Stimulated activated naive CD8-positive, alpha-beta T cell treated with anti-CD3 and anti-CD28 coated beads, Interleukin-15, Interleukin-2, amounts not matched to agents 100 ng/mL and 50 ng/mL, for 24 hours (primary cell): ENCODE measurements around the gene TTYH1.

Experiments
- H3K27ac Mint-ChIP-seq: one replicate; pipeline ENCODE4 v1.8.0; 2021; ENCODE audit warnings: mild to moderate bottlenecking, mixed read lengths
- H3K27me3 Mint-ChIP-seq: one replicate; pipeline ENCODE4 v1.8.0; 2021; ENCODE audit warnings: mixed read lengths
- H3K36me3 Mint-ChIP-seq: one replicate; pipeline ENCODE4 v1.8.0; 2021; ENCODE audit warnings: low read depth, mixed read lengths
- H3K4me1 Mint-ChIP-seq: one replicate; pipeline ENCODE4 v1.8.0; 2021; ENCODE audit warnings: low read depth, mixed read lengths
- H3K4me3 Mint-ChIP-seq: one replicate; pipeline ENCODE4 v1.8.0; 2021; ENCODE audit warnings: mild to moderate bottlenecking, mixed read lengths
- H3K9me3 Mint-ChIP-seq: one replicate; pipeline ENCODE4 v1.8.0; 2021; ENCODE audit warnings: mixed read lengths

The TTYH1 gene

DNA sequence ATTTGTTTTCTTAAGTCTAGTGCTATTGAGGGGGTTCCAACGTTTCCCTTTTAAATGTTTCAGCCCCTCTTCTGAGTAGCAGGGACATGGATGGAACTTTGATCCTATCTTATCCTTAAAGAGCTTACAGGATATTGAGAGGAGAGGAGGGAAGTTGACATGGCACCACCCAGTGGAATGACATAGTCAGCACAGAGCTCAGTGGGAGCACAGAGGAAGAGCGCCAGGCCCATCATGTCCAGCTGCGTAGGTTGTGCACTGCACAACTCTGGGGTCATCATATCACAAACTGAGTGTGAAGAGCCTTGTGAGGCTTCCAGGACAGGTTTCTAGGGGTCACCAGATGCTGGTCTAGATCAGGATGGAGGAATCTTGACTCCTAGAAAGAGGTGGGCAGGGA, 62.4 kb downstream of the TTYH1 start:
- Mint-ChIP-seq H3K27ac (no peak overlapping the region), H3K4me1 (peaks cover 17% of the 10 kb centered on the region), H3K27me3 (peaks cover 55% of the 10 kb centered on the region), H3K36me3 (no peaks in the 10 kb centered on the region), H3K9me3 (no peaks in the 10 kb centered on the region), H3K4me3 (no peak overlapping the region)

DNA sequence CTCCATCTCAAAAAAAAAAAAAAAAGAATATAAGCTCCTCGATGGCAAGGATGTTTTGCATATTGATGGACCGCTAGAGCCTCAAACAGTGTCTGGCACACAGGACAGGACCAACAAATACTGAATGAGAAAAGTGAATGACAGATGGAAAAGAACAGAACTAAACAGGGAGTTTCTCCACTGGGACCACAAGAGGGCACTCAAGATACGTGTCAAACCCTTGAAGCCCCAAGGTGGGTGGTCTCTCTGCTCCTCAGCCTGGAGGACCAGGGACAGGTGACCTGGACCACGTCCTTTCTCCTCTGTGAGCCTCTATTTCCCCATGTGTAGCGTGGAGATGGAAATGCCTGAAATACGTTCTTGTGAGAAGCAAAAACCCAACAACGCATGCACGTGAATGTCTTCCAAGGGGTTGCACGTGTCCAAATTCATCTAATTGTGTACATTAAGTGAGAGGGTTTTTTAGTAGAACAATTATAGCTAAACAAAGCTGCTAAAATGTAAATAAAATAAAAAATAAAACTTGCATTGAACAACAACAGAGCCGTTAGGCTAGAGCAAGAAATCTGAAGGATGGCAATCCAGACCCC, 63.5 kb downstream of the TTYH1 start:
- peaks cover 18% of the 10 kb centered on the region for H3K4me1 Mint-ChIP-seq
- no peak overlapping the region for H3K4me3 Mint-ChIP-seq
- H3K9me3 Mint-ChIP-seq, result no peaks in the 10 kb centered on the region
- H3K27ac Mint-ChIP-seq, result no peak overlapping the region
- H3K27me3 Mint-ChIP-seq, result peaks cover 53% of the 10 kb centered on the region
- no peaks in the 10 kb centered on the region for H3K36me3 Mint-ChIP-seq

DNA sequence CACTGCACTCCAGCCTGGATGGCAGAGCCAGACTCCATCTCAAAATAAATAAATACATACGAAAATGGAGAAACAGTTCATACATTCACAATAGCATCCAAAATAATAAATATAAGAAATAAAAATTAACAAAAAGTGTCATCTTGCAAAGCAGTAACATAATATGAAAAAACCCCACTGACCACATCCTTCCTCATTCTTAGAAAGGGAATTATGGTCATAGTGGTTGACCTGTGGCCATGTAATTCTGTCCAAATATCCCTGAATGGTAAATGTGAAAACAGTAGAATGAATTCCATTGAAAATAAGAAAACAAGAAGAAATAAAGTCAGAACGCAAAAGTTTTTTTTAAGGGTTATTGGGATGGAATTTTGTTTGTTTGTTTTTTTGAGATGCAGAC, 64.8 kb downstream of the TTYH1 start:
- Mint-ChIP-seq H3K4me1 (peaks cover 18% of the 10 kb centered on the region), H3K27ac (no peak overlapping the region), H3K4me3 (no peak overlapping the region), H3K27me3 (peaks cover 52% of the 10 kb centered on the region), H3K36me3 (no peaks in the 10 kb centered on the region), H3K9me3 (no peaks in the 10 kb centered on the region)

DNA sequence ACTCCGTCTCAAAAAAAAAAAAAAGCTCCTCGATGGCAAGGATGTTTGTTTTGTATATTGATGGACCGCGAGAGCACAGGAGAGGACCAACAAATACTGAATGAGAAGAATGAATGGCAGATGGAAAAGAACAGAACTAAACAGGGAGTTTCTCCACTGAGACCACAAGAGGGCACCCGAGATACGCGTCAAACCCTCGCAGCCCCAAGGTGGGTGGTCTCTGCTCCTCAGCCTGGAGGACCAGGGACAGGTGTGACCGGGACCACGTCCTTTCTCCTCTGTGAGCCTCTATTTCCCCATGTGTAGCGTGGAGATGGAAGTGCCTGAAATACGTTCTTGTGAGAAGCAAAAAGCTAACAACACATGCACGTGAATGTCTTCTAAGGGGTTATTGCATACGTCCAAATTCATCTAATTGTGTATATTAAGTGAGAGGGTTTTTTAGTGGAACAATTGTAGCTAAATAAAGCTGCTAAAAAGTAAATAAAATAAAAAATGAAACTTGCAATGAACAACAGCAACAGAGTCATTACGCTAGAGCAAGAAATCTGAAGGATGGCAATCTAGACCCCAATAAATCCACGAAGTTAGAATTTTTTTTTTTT, 66.2 kb downstream of the TTYH1 start:
- Mint-ChIP-seq H3K27me3 (peaks cover 53% of the 10 kb centered on the region), H3K4me3 (no peak overlapping the region), H3K4me1 (peaks cover 18% of the 10 kb centered on the region), H3K9me3 (no peaks in the 10 kb centered on the region), H3K36me3 (no peaks in the 10 kb centered on the region), H3K27ac (no peak overlapping the region)

DNA sequence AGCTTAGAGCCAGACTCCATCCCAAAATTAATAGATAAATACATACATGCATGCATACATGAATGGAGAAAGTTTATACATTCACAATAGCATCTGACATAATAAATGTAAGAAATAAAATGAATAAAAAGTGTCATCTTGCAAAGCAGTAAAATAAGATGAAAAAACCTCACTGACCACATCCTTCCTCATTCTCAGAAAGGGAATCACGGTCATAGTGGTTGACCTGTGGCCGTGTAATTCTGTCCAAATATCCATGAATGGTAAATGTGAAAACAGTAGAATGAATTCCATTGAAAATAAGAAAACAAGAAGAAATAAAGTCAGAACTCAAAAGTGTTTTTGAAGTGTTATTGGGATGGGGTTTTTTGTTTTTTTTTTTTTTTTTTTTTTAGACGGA, 67.6 kb downstream of the TTYH1 start:
- peaks cover 18% of the 10 kb centered on the region for H3K4me1 Mint-ChIP-seq
- no peak overlapping the region for H3K4me3 Mint-ChIP-seq
- no peaks in the 10 kb centered on the region for H3K9me3 Mint-ChIP-seq

DNA sequence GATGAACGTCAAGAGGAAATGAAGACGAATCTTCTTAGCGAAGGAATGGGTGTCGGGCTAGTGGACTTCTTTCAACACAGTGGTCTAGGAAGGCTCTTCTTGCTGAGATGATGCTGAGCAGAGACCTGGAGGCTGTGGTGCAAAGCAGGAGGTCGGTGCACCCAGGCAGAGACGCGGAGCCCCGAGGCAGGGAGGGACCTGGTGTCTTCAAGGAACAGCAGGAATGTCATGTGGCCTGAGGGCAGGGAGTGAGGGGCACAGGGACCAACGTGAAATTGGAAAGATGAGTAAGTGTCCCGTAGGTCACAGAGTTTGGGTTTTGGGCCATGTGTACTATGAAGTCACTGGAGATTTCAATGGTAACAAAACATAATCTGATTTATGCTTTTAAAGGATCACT, 69.2 kb downstream of the TTYH1 start:
- Mint-ChIP-seq H3K4me1 (peaks cover 18% of the 10 kb centered on the region), H3K27me3 (peaks cover 34% of the 10 kb centered on the region), H3K9me3 (no peaks in the 10 kb centered on the region), H3K36me3 (no peaks in the 10 kb centered on the region), H3K27ac (no peak overlapping the region), H3K4me3 (no peak overlapping the region)

More for the DNA sequence above, 67.6 kb downstream of the TTYH1 start:
- Mint-ChIP-seq H3K27ac (no peak overlapping the region), H3K27me3 (peaks cover 42% of the 10 kb centered on the region), H3K36me3 (no peaks in the 10 kb centered on the region)

DNA sequence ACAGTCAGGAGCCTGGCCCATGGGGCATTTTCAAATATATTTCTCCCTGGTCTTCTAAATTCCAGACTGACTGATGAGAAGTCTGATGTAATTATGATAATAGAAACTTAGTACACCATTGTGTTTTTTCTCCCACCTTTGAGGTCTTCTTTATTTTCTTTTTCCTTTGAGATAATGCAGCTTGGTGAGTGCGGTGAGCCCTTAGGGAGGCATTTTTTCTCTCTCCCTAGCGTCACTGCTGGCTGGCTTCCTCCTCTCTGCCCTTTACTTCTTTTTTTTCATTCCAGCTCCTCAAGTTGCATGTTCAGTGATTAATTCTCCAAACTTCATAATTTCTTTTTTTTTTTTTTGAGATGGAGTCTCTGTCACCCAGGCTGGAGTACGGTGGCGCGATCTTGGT, 70.6 kb downstream of the TTYH1 start:
- Mint-ChIP-seq H3K4me3 (no peak overlapping the region), H3K36me3 (no peaks in the 10 kb centered on the region), H3K4me1 (peaks cover 18% of the 10 kb centered on the region), H3K9me3 (no peaks in the 10 kb centered on the region), H3K27ac (no peak overlapping the region), H3K27me3 (peaks cover 25% of the 10 kb centered on the region)
